ENCODE data around the gene SLC24A4.

DNA sequence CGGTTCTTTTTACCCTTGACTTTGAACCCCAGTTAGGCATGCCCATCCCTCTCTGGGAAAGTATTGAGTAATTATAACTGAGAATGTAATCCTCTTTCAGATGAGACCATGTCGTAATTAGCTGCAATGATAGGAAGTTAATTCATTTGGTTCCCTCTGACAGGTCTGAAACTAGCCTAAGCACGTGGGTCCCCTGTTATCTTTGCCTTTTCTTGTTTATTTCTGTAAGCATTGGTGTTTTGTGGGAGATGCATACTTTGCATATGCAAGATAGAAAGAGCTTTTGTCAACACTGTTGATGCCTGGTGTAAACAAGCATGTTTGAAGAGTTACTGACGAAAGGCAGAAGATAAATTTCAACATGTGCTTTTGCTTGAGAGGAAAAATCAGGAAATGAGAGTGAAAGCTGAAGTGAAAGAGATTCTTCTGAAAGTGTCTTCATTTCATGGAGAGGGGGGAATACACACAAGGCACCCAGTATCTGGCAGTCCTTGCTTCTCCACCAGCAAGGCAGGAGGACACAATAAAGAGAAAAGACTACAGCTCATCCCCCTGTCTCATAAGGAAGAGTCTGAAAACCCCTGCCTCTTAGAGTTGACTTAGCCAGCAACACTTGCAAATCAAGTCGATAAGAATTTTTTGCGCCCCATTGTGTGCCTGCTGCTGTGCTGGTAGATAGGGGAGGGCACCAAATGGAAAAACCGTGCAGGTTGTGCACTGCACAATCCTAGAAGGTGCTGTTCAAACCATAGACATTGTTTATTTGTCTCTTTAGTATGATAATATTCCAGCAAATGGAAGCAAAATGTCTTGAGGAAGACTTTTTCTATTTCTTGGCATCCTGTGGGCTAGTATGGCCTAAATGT, 77.8 kb downstream of the SLC24A4 start:
- TF ChIP-seq, protein P1, sequence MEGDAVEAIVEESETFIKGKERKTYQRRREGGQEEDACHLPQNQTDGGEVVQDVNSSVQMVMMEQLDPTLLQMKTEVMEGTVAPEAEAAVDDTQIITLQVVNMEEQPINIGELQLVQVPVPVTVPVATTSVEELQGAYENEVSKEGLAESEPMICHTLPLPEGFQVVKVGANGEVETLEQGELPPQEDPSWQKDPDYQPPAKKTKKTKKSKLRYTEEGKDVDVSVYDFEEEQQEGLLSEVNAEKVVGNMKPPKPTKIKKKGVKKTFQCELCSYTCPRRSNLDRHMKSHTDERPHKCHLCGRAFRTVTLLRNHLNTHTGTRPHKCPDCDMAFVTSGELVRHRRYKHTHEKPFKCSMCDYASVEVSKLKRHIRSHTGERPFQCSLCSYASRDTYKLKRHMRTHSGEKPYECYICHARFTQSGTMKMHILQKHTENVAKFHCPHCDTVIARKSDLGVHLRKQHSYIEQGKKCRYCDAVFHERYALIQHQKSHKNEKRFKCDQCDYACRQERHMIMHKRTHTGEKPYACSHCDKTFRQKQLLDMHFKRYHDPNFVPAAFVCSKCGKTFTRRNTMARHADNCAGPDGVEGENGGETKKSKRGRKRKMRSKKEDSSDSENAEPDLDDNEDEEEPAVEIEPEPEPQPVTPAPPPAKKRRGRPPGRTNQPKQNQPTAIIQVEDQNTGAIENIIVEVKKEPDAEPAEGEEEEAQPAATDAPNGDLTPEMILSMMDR (IDR thresholded peaks at IDR 0.05; ENCODE audit: low read depth, low read length, poor library complexity, severe bottlenecking) = no peak
- no peak for TF ChIP-seq EZH2phosphoT487 (IDR thresholded peaks at IDR 0.05; ENCODE audit: borderline replicate concordance, low read length)
